SK-N-MC (cell line): ENCODE measurements around the gene AGAP6.
"Not testable (repeated sequence)": the region's sequence is repeated elsewhere in the genome, so short reads cannot be mapped to it uniquely, and the experiment has no call there.

Experiments
- EZH2 ChIP-seq: fragments of 200-600 bp; sonication (generic); IDR thresholded peaks from one replicate; pipeline ENCODE4 v1.6.1; 2017; ENCODE audit warnings: antibody characterized with exemption
- FOXP2 ChIP-seq: optimal IDR thresholded peaks from 2 replicates; pipeline ENCODE3; 2011; ENCODE audit warnings: mild to moderate bottlenecking, moderate library complexity; ENCODE audit not compliant: insufficient read depth; ENCODE audit errors: extremely low read length, control extremely low read depth
- POLR2AphosphoS5 ChIP-seq: IDR thresholded peaks from 2 replicates; pipeline ENCODE4 v1.6.1; 2012; ENCODE audit warnings: mild to moderate bottlenecking, low read depth, low read length, borderline replicate concordance

GRCh38 chr10:50047594-50047993 lies 59.4 kb downstream of the AGAP6 start:
- TF ChIP-seq EZH2, FOXP2, POLR2AphosphoS5: not testable (repeated sequence)
